DMS53 treated with DMSO at 0.1 percent for 48 hours (cell line): ENCODE data around the gene NOD1.
"Not testable (repeated sequence)": the region's sequence is repeated elsewhere in the genome, so short reads cannot be mapped to it uniquely, and the experiment has no call there.

ENCODE experiments used
- DNase-seq: peaks from one replicate; lab custom pipeline; 2025; ENCODE audit not compliant: unreplicated experiment; lab: John Stamatoyannopoulos, UW

NOD1 gene

GRCh38 chr7:30504301-30505173, 26.0 kb upstream of the NOD1 start, which contains the start of gene GGCT:
TSS of gene GGCT (minus strand) at chr7:30504829. CDS start at chr7:30504709, 120 bp downstream.
- DNase-seq, result peak; percentile 100

- peak; percentile 30 for DNase-seq
Observed at GRCh38 chr7:30503274-30504212, 25.0 kb upstream of the NOD1 start.

GRCh38 chr7:30502470-30503251, 24.1 kb upstream of the NOD1 start:
- no peak for DNase-seq

- no peak for DNase-seq
Observed at GRCh38 chr7:30501264-30501663, 22.7 kb upstream of the NOD1 start.

- DNase-seq, result peak; percentile 38
Observed at GRCh38 chr7:30493228-30493627, 14.6 kb upstream of the NOD1 start.

- no peak for DNase-seq
Observed at GRCh38 chr7:30491417-30491816, 12.8 kb upstream of the NOD1 start.

- DNase-seq, result no peak
Observed at GRCh38 chr7:30487371-30487770, 8.8 kb upstream of the NOD1 start.

GRCh38 chr7:30485667-30486066, 7.1 kb upstream of the NOD1 start:
- DNase-seq, result no peak

GRCh38 chr7:30481416-30481815, 2.8 kb upstream of the NOD1 start:
- not testable (repeated sequence) for DNase-seq

- peak; percentile 57 for DNase-seq
Observed at GRCh38 chr7:30479202-30480120, 877 bp upstream of the NOD1 start.

- peak; percentile 88 for DNase-seq
Observed at GRCh38 chr7:30476459-30477145, 2.0 kb downstream of the NOD1 start.

GRCh38 chr7:30475580-30475979, 3.0 kb downstream of the NOD1 start:
- no peak for DNase-seq

GRCh38 chr7:30474893-30475292, 3.7 kb downstream of the NOD1 start:
- DNase-seq, result no peak

GRCh38 chr7:30474485-30474884, 4.1 kb downstream of the NOD1 start:
- DNase-seq, result no peak

- no peak for DNase-seq
Observed at GRCh38 chr7:30473903-30474302, 4.7 kb downstream of the NOD1 start.

GRCh38 chr7:30472784-30473775, 5.5 kb downstream of the NOD1 start:
- DNase-seq, result no peak

GRCh38 chr7:30472081-30472783, 6.4 kb downstream of the NOD1 start:
- no peak for DNase-seq
